H1 (cell line): ENCODE data around the gene GRM4. TPM values are rescaled to one million over a fixed set of nuclear protein-coding genes. Genes with fewer than 3 reads are reported as not detected.

ENCODE experiments used
- CTCF ChIA-PET: fragments of 300-600 bp; sonication (Branson Sonifier 250); formaldehyde crosslinking; loops from one replicate; lab custom pipeline; 2021; ENCODE audit not compliant: partially characterized antibody; lab: Charles Lee
- POLR2A ChIA-PET: fragments of 300-600 bp; sonication (Branson Sonifier 250); formaldehyde crosslinking; loops from one replicate; lab custom pipeline; 2021; ENCODE audit warnings: inconsistent platforms; ENCODE audit not compliant: partially characterized antibody; lab: Charles Lee
- DNase-seq, 2 experiments: peaks; one replicate each; pipeline versions ENCODE4 v3.0.0 to v3.0.0-alpha.2; 2010 to 2022; ENCODE audit warnings: low spot score in 2 of 2, low read depth in 1 of 2, mixed read lengths in 1 of 2
- FAIRE-seq: peaks from 2 replicates; lab custom pipeline; 2011; peaks lifted over from hg19 to GRCh38; lab: Jason Lieb, UNC
- H2AFZ ChIP-seq: 2 replicates; pipeline ENCODE4 v1.8.1; 2012; ENCODE audit warnings: low read length, inconsistent platforms
- H2AK5ac ChIP-seq: 2 replicates; pipeline ENCODE4 v1.6.1; 2013; ENCODE audit warnings: low read depth, low read length
- H2BK120ac ChIP-seq: replicated peaks from 2 replicates; pipeline ENCODE3; 2013; ENCODE audit warnings: low read depth, low read length, inconsistent platforms
- H2BK12ac ChIP-seq: 2 replicates; pipeline ENCODE4 v1.6.1; 2013; ENCODE audit warnings: low read depth, low read length
- H2BK15ac ChIP-seq: 2 replicates; pipeline ENCODE4 v1.6.1; 2013; ENCODE audit warnings: low read length
- H2BK20ac ChIP-seq: 2 replicates; pipeline ENCODE4 v1.6.1; 2013; ENCODE audit warnings: low read length
- H2BK5ac ChIP-seq: 2 replicates; pipeline ENCODE4 v1.6.1; 2013; ENCODE audit warnings: low read depth, low read length
- H3K14ac ChIP-seq: 2 replicates; pipeline ENCODE4 v1.6.1; 2013; ENCODE audit warnings: inconsistent platforms; ENCODE audit not compliant: insufficient read length
- H3K18ac ChIP-seq: 2 replicates; pipeline ENCODE4 v1.6.1; 2013; ENCODE audit warnings: low read length; ENCODE audit errors: extremely low read depth
- H3K23ac ChIP-seq: 2 replicates; pipeline ENCODE4 v1.6.1; 2013; ENCODE audit warnings: inconsistent platforms; ENCODE audit not compliant: insufficient read length
- H3K23me2 ChIP-seq: 2 replicates; pipeline ENCODE4 v1.6.1; 2013; ENCODE audit warnings: low read depth, low read length
- H3K27ac ChIP-seq: 2 replicates; pipeline ENCODE4 v1.6.1; 2011; ENCODE audit warnings: low read depth, low read length, inconsistent platforms
- H3K27me3 ChIP-seq, 4 experiments: replicated peaks in 1 of 4; 1 replicate in 1 of 4; 2 replicates in 3 of 4; pipeline versions ENCODE4 v1.6.1 to v1.8.1; 2011 to 2013; ENCODE audit warnings: low read length in 3 of 4, mild to moderate bottlenecking in 3 of 4, inconsistent platforms in 2 of 4, mixed read lengths in 2 of 4, moderate library complexity in 1 of 4; ENCODE audit not compliant: control insufficient read depth in 3 of 4, insufficient read depth in 3 of 4; ENCODE audit errors: extremely low read depth in 1 of 4
- H3K36me3 ChIP-seq, 4 experiments: 2 replicates each; pipeline versions ENCODE4 v1.6.1 to v1.8.1; 2011 to 2013; ENCODE audit warnings: mild to moderate bottlenecking in 4 of 4, low read length in 3 of 4, moderate library complexity in 2 of 4, control low read depth in 1 of 4, inconsistent platforms in 1 of 4; ENCODE audit not compliant: insufficient read depth in 4 of 4, control insufficient read depth in 2 of 4
- H3K4ac ChIP-seq: replicated peaks from 2 replicates; pipeline ENCODE3; 2013; ENCODE audit warnings: low read length, low read depth, mixed read lengths, inconsistent platforms; ENCODE audit not compliant: insufficient read length
- H3K4me1 ChIP-seq, 4 experiments: replicated peaks in 1 of 4; 1 replicate in 1 of 4; 2 replicates in 3 of 4; pipeline versions ENCODE4 v1.6.1 to v1.8.1; 2011 to 2013; ENCODE audit warnings: low read length in 3 of 4, inconsistent platforms in 2 of 4, mixed read lengths in 1 of 4; ENCODE audit not compliant: insufficient read depth in 4 of 4, control insufficient read depth in 3 of 4
- H3K4me2 ChIP-seq, 2 experiments: 2 replicates each; pipeline versions ENCODE4 v1.6.1 to v1.8.1; 2011 to 2013; ENCODE audit warnings: low read depth in 2 of 2, low read length in 2 of 2, control low read depth in 1 of 2, inconsistent platforms in 1 of 2, mild to moderate bottlenecking in 1 of 2; ENCODE audit not compliant: insufficient read depth in 1 of 2
- H3K4me3 ChIP-seq, 4 experiments: fragments of 200-600, 300-600 bp in 1 of 4; sonication (generic), shearing (Covaris generic), sonication (Bioruptor Twin) in 1 of 4; 2 replicates each; pipeline versions ENCODE4 v1.5.1 to v1.8.1; 2011 to 2016; ENCODE audit warnings: low read length in 4 of 4, low read depth in 3 of 4, control low read depth in 2 of 4, inconsistent platforms in 2 of 4, mild to moderate bottlenecking in 2 of 4, mixed read lengths in 1 of 4, moderate library complexity in 1 of 4; ENCODE audit not compliant: insufficient read depth in 2 of 4; ENCODE audit errors: extremely low read depth in 1 of 4
- H3K56ac ChIP-seq: replicated peaks from 2 replicates; pipeline ENCODE3; 2013; ENCODE audit warnings: low read depth, mild to moderate bottlenecking, mixed read lengths, low read length, inconsistent platforms; ENCODE audit not compliant: insufficient read length
- H3K79me1 ChIP-seq: 2 replicates; pipeline ENCODE4 v1.6.1; 2013; ENCODE audit warnings: low read depth, low read length, control low read depth
- H3K79me2 ChIP-seq, 2 experiments: 2 replicates each; pipeline versions ENCODE4 v1.6.1 to v1.8.1; 2012 to 2013; ENCODE audit warnings: low read length in 2 of 2, mild to moderate bottlenecking in 2 of 2, inconsistent platforms in 1 of 2; ENCODE audit not compliant: insufficient read depth in 2 of 2, control insufficient read depth in 1 of 2
- H3K9ac ChIP-seq, 4 experiments: replicated peaks in 1 of 4; 1 replicate in 1 of 4; 2 replicates in 3 of 4; pipeline versions ENCODE4 v1.6.1 to v1.8.1; 2011 to 2013; ENCODE audit warnings: low read depth in 3 of 4, low read length in 3 of 4, control low read depth in 2 of 4, mild to moderate bottlenecking in 2 of 4, moderate library complexity in 2 of 4, inconsistent platforms in 1 of 4; ENCODE audit errors: extremely low read depth in 1 of 4
- H3K9me3 ChIP-seq, 2 experiments: 2 replicates each; pipeline versions ENCODE4 v1.6.1 to v1.8.1; 2012 to 2013; ENCODE audit warnings: mild to moderate bottlenecking in 2 of 2, moderate library complexity in 2 of 2, control low read depth in 1 of 2, inconsistent platforms in 1 of 2, low read depth in 1 of 2, low read length in 1 of 2, mixed read lengths in 1 of 2; ENCODE audit not compliant: insufficient read depth in 2 of 2
- H4K20me1 ChIP-seq, 2 experiments: replicated peaks in 1 of 2; 2 replicates each; pipeline versions ENCODE3 to v1.8.1; 2011 to 2013; ENCODE audit warnings: inconsistent platforms in 2 of 2, low read length in 2 of 2, mild to moderate bottlenecking in 1 of 2; ENCODE audit not compliant: insufficient read depth in 2 of 2, control insufficient read depth in 1 of 2
- H4K5ac ChIP-seq: 2 replicates; pipeline ENCODE4 v1.6.1; 2013; ENCODE audit warnings: low read length, low read depth, mixed read lengths, inconsistent platforms; ENCODE audit not compliant: insufficient read length
- H4K8ac ChIP-seq: 2 replicates; pipeline ENCODE4 v1.8.0; 2013; ENCODE audit warnings: mild to moderate bottlenecking, moderate library complexity, low read length, inconsistent platforms; ENCODE audit not compliant: insufficient read depth; ENCODE audit errors: extremely low read depth
- H4K91ac ChIP-seq: replicated peaks from 2 replicates; pipeline ENCODE3; 2013; ENCODE audit warnings: low read length, mixed read lengths, inconsistent platforms; ENCODE audit not compliant: insufficient read length
- JUN ChIP-seq: IDR thresholded peaks from 2 replicates; pipeline ENCODE4 v1.6.1; 2011; ENCODE audit warnings: low read depth, mild to moderate bottlenecking, improper control_type of control experiment, low read length
- RAD21 ChIP-seq, 2 experiments: IDR thresholded peaks in 1 of 2; conservative IDR thresholded peaks in 1 of 2; 2 replicates each; pipeline ENCODE4 v1.6.1; 2011; ENCODE audit warnings: low read depth in 2 of 2, low read length in 2 of 2, improper control_type of control experiment in 1 of 2, inconsistent platforms in 1 of 2, mild to moderate bottlenecking in 1 of 2, moderate library complexity in 1 of 2
- WGBS, 2 experiments: shearing (Covaris generic) in 1 of 2; methylation state at CpG; one replicate each; pipeline versions ENCODE4 v1.1.6 to v1.1.7; 2013 to 2015; ENCODE audit warnings: low lambda C conversion rate in 2 of 2, mixed read lengths in 2 of 2, inconsistent platforms in 1 of 2, low coverage in 1 of 2, missing lambda C conversion rate in 1 of 2; ENCODE audit not compliant: insufficient replicate concordance in 2 of 2, insufficient coverage in 1 of 2, insufficient read length in 1 of 2; ENCODE audit errors: extremely low coverage in 1 of 2, missing lambda C conversion rate in 1 of 2; 5-methylcytosine and 5-hydroxymethylcytosine counted together
- polyA plus RNA-seq, 7 experiments: library from polyadenylated mRNA; depleted of rRNA in 3 of 7; stranded (reverse) in 5 of 7; unstranded in 2 of 7; fragments of >200 nt in 5 of 7; fragments of 200-250 nt in 2 of 7; gene quantifications; 1 replicate in 5 of 7; 2 replicates in 1 of 7; 4 replicates in 1 of 7; pipeline versions ENCODE4 v1.2.1 to v1.2.3, GENCODE V29; 2011 to 2013; ENCODE audit warnings: missing spikeins in 2 of 7, mixed read lengths in 2 of 7
- total RNA-seq: library from RNA; stranded (reverse); fragmentation: NEBNext Ultra II Directional; extraction: Animal tissue kit (Norgen Biotek cat#: 25700); gene quantifications from 2 replicates; pipeline ENCODE4 v1.2.1, GENCODE V29; 2021

The GRM4 gene
- total and polyA plus RNA-seq, 2 of the 8 experiments (the other 6 are each of a cell fraction or from before 2014, with no cell fraction given): 19.6 to 21.5 TPM

DNA sequence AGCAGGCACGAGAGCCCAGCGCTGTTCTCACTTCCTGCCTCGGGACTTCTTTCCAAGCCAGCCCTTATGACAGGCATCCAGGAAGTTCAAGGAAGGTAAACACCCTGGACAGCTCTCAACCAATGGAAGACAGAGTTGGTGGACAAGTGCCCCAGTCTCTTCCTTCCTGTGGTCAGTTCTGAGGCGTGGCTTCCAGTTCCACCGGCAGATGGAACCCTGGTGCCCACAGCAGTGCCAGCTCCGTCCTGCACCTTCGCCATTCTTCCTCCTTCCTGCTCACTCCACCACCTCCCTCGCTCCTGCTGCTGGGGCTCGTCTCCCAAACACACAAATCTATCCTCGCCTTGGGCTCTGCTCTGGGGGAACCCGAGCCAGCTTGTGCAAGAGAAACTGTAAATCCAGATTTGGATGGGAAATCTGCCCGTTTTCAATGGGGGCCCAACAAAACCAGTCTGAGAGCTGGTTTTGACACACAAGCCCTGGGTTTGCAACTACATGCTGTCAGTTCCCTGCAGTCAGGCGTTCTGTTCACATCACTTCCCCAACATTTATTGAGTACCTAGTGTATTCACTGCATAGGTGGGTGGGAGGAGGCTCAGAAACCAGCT lies 162.7 kb downstream of the GRM4 start:
- Histone ChIP-seq H4K20me1 (no peaks in the 10 kb centered on the region), H3K23me2 (no peaks in the 10 kb centered on the region), H3K14ac (no peak overlapping the region), H2AK5ac (no peak overlapping the region), H2BK120ac (no peak overlapping the region), H2BK15ac (no peak overlapping the region), H3K4me2 (no peak overlapping the region), H4K5ac (no peak overlapping the region), H3K23ac (no peak overlapping the region), H2AFZ (no peak overlapping the region), H3K27me3 (peaks cover 0 to 2% (median 0%) of the 10 kb centered on the region in 4 experiments; a peak in 1 of 7 replicates), H3K9me3 (no peaks in the 10 kb centered on the region), H3K36me3 (no peaks in the 10 kb centered on the region), H4K91ac (no peak overlapping the region), H3K4me3 (no peak overlapping the region), H3K56ac (no peak overlapping the region), H3K79me1 (no peaks in the 10 kb centered on the region), H3K4me1 (peaks cover 0 to 9% (median 4%) of the 10 kb centered on the region in 4 experiments; a peak in 2 of 7 replicates), H2BK20ac (no peak overlapping the region), H3K9ac (no peak overlapping the region), H2BK5ac (no peak overlapping the region), H2BK12ac (no peak overlapping the region), H3K18ac (no peak overlapping the region; the same call in 1 of the 2 replicates), H3K79me2 (no peaks in the 10 kb centered on the region), H4K8ac (no peak overlapping the region), H3K27ac (no peak overlapping the region), H3K4ac (no peak overlapping the region)
- no peak for FAIRE-seq
- 84% methylated on average over 12 of the region's 13 CpGs; no CpG with 5 or more reads in 1 of the 2 experiments for WGBS, 2 experiments
- ChIA-PET POLR2A (no interaction called here), CTCF (interaction anchor here (0.8 to 3.3 kb wide), 14 partner anchors 8 to 477 kb away, joined by 3 to 15 read pairs (median 3); partner anchors contain the start of gene MLN)
- peak in 1 of 2 experiments; percentile 42 for DNase-seq
- TF ChIP-seq JUN: no peak
- TF ChIP-seq RAD21 (IDR thresholded peaks at IDR 0.05 in 1 of 2, conservative IDR thresholded peaks at IDR 0.05 in 1 of 2; ENCODE audit: low read depth in 2 of 2, low read length in 2 of 2): peak; percentile 7 to 29; a peak in 2 of 4 replicates
